PC-3 (cell line): Measurements from ENCODE around the gene CFTR. TPM values are rescaled to one million over a fixed set of nuclear protein-coding genes. Genes with fewer than 3 reads are reported as not detected.

ENCODE experiments used
- ATAC-seq: fragments of 200-7000 bp; cut with Tn5 transposase; 2 replicates; pipeline ENCODE4 v1.9.1; 2020; ENCODE audit warnings: mild to moderate bottlenecking, moderate library complexity
- Bru-seq: library from RNA; stranded (reverse); fragments of 400-500 nt; gene quantifications from one replicate; lab custom pipeline; 2021; lab: Mats Ljungman, UMichigan
- BruChase-seq, 2 experiments: library from RNA; stranded (reverse); fragments of 400-500 nt; gene quantifications; one replicate each; lab custom pipeline; 2021; lab: Mats Ljungman, UMichigan
- BruUV-seq: library from RNA; stranded (reverse); fragments of 400-500 nt; replicated peaks from 2 replicates; lab custom pipeline; 2021; lab: Mats Ljungman, UMichigan
- CTCF ChIA-PET: fragments of 300-600 bp; sonication (Branson Sonifier 250); formaldehyde crosslinking; loops from one replicate; lab custom pipeline; 2022; ENCODE audit warnings: antibody characterized with exemption; lab: Charles Lee
- POLR2A ChIA-PET: fragments of 300-600 bp; sonication (Branson Sonifier 250); formaldehyde crosslinking; loops from one replicate; lab custom pipeline; 2022; ENCODE audit warnings: antibody characterized with exemption; ENCODE audit not compliant: unreplicated experiment; lab: Charles Lee
- DNase-seq: peaks from one replicate; pipeline ENCODE4 v3.0.0-alpha.2; 2015
- H2AFZ ChIP-seq: fragments of 300-600 bp; sonication (generic); 2 replicates; pipeline ENCODE4 v1.6.0; 2016; ENCODE audit warnings: antibody characterized with exemption, low read length
- H3F3A ChIP-seq: fragments of 300-600 bp; sonication (generic); one replicate; pipeline ENCODE4 v1.6.0; 2017; ENCODE audit warnings: antibody characterized with exemption, low read length, control low read depth, mild to moderate bottlenecking; ENCODE audit not compliant: unreplicated experiment
- H3K27ac ChIP-seq: fragments of 300-600 bp; sonication (generic); 2 replicates; pipeline ENCODE4 v1.5.1; 2016; ENCODE audit warnings: mild to moderate bottlenecking, low read length
- H3K27me3 ChIP-seq: fragments of 300-600 bp; sonication (generic); 2 replicates; pipeline ENCODE4 v1.6.1; 2016; ENCODE audit warnings: low read length, mixed read lengths
- H3K36me3 ChIP-seq: fragments of 300-600 bp; sonication (generic); 2 replicates; pipeline ENCODE4 v1.6.1; 2016; ENCODE audit warnings: low read depth, mixed run types, low read length, mixed read lengths
- H3K4me1 ChIP-seq: fragments of 300-600 bp; sonication (generic); 2 replicates; pipeline ENCODE4 v1.5.1; 2016; ENCODE audit warnings: low read length; ENCODE audit not compliant: insufficient read depth
- H3K4me2 ChIP-seq: fragments of 300-600 bp; sonication (generic); 2 replicates; pipeline ENCODE4 v1.6.0; 2016; ENCODE audit warnings: low read length
- H3K4me3 ChIP-seq: fragments of 300-600 bp; sonication (generic); 2 replicates; pipeline ENCODE4 v1.5.1; 2016; ENCODE audit warnings: mild to moderate bottlenecking, low read length, mixed read lengths
- H3K79me2 ChIP-seq: fragments of 300-600 bp; sonication (generic); 2 replicates; pipeline ENCODE4 v1.6.1; 2017; ENCODE audit warnings: low read length, mixed read lengths
- H3K9ac ChIP-seq: fragments of 300-600 bp; sonication (generic); 2 replicates; pipeline ENCODE4 v1.6.0; 2016; ENCODE audit warnings: mild to moderate bottlenecking, low read length
- H3K9me2 ChIP-seq: fragments of 300-600 bp; sonication (generic); replicated peaks from 2 replicates; pipeline ENCODE4 v1.6.1; 2016; ENCODE audit warnings: mixed run types, low read length, mixed read lengths
- H3K9me3 ChIP-seq: fragments of 300-600 bp; sonication (generic); 2 replicates; pipeline ENCODE4 v1.6.1; 2016; ENCODE audit warnings: low read length, mixed read lengths
- H4K20me1 ChIP-seq: fragments of 300-600 bp; sonication (generic); 2 replicates; pipeline ENCODE4 v1.6.1; 2016; ENCODE audit warnings: low read length, mixed read lengths
- CTCF ChIP-seq: fragments of 300-600 bp; sonication (generic); conservative IDR thresholded peaks from 2 replicates; pipeline ENCODE4 v1.5.1; 2017; ENCODE audit warnings: antibody characterized with exemption, low read depth, mild to moderate bottlenecking, low read length
- EZH2 ChIP-seq: fragments of 300-600 bp; sonication (generic); IDR thresholded peaks from one replicate; pipeline ENCODE4 v1.6.1; 2017; ENCODE audit warnings: antibody characterized with exemption, mild to moderate bottlenecking, low read length; ENCODE audit not compliant: unreplicated experiment
- EZH2phosphoT487 ChIP-seq: fragments of 300-600 bp; sonication (generic); IDR thresholded peaks from 2 replicates; pipeline ENCODE4 v1.6.1; 2018; ENCODE audit warnings: mild to moderate bottlenecking, antibody characterized with exemption, low read length, borderline replicate concordance
- intact Hi-C: fragments of 100-400 bp; cut with micrococcal nuclease; formaldehyde crosslinking; loops from 2 replicates; pipeline ENCODE4 v1.9.0; 2023
- long read RNA-seq: library from polyadenylated mRNA; unstranded; transcript quantifications from one replicate; pipeline ENCODE4 v2.0.0, GENCODE V29; 2021; ENCODE audit not compliant: unreplicated experiment
- total RNA-seq: library from RNA; depleted of rRNA; stranded (reverse); fragments of >200 nt; gene quantifications from 2 replicates; pipeline ENCODE4 v1.2.3, GENCODE V29; 2014; rRNA removed

CFTR gene
- total RNA-seq (not detected in 2 replicates), Bru-seq, nascent RNA (percentile 2 among the genes with signal in this experiment), BruChase-seq, experiment 1, labeled RNA remaining after a 6-hour chase (percentile 1 among the genes with signal in this experiment), BruChase-seq, experiment 2, labeled RNA remaining after a 2-hour chase (percentile 1 among the genes with signal in this experiment)
- long read RNA-seq = 0 reads

DNA sequence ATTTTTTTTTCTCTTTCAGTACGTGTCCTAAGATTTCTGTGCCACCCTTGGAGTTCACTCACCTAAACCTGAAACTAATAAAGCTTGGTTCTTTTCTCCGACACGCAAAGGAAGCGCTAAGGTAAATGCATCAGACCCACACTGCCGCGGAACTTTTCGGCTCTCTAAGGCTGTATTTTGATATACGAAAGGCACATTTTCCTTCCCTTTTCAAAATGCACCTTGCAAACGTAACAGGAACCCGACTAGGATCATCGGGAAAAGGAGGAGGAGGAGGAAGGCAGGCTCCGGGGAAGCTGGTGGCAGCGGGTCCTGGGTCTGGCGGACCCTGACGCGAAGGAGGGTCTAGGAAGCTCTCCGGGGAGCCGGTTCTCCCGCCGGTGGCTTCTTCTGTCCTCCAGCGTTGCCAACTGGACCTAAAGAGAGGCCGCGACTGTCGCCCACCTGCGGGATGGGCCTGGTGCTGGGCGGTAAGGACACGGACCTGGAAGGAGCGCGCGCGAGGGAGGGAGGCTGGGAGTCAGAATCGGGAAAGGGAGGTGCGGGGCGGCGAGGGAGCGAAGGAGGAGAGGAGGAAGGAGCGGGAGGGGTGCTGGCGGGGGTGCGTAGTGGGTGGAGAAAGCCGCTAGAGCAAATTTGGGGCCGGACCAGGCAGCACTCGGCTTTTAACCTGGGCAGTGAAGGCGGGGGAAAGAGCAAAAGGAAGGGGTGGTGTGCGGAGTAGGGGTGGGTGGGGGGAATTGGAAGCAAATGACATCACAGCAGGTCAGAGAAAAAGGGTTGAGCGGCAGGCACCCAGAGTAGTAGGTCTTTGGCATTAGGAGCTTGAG, at the start of gene CFTR:
Gene CFTR (plus strand): TSS at position 801 of the 830 bp plus-strand sequence. CDS start 70 bp downstream, outside the sequence.
- no peak for ATAC-seq
- DNase-seq = no peak
- Histone ChIP-seq H3K4me2 (no peak within 1 kb of the TSS), H3K27ac (no peak within 1 kb of the TSS), H3K9me3 (no peaks in the 10 kb centered on the region), H3K36me3 (no peaks in the 10 kb centered on the region), H3K4me3 (no peak within 1 kb of the TSS), H3K4me1 (no peaks in the 10 kb centered on the region), H3F3A (no peaks in the 10 kb centered on the region), H4K20me1 (no peaks in the 10 kb centered on the region), H2AFZ (no peak within 1 kb of the TSS), H3K79me2 (no peaks in the 10 kb centered on the region), H3K9ac (no peak within 1 kb of the TSS), H3K9me2 (no peaks in the 10 kb centered on the region), H3K27me3 (peaks cover 41% of the 10 kb centered on the region)
- BruUV-seq = no TSS peak
- intact Hi-C loops = no loop called here
- CTCF ChIA-PET = no interaction called here
- POLR2A ChIA-PET = no interaction called here
- TF ChIP-seq EZH2 (no peak), EZH2phosphoT487 (no peak), CTCF (no peak)

GRCh38 chr7:117435475-117436043, 44.3 kb upstream of the CFTR start:
- TF ChIP-seq EZH2 = no peak
- TF ChIP-seq CTCF = no peak
- no peak for TF ChIP-seq EZH2phosphoT487
- H3F3A ChIP-seq = no peaks in the 10 kb centered on the region

More at GRCh38 chr7:117435475-117436043, 44.3 kb upstream of the CFTR start:
- intact Hi-C loops = no loop called here
- H3K79me2 ChIP-seq = no peaks in the 10 kb centered on the region
- BruUV-seq = no TSS peak
- no peak overlapping the region for H3K4me2 ChIP-seq
- H3K36me3 ChIP-seq = no peaks in the 10 kb centered on the region
- ChIA-PET CTCF (no interaction called here), POLR2A (no interaction called here)
- H3K9me2 ChIP-seq = no peaks in the 10 kb centered on the region
- H3K9me3 ChIP-seq = no peaks in the 10 kb centered on the region
- no peak overlapping the region for H3K9ac ChIP-seq
- H3K27ac ChIP-seq = no peak overlapping the region
- no peak overlapping the region for H2AFZ ChIP-seq
- H4K20me1 ChIP-seq = no peaks in the 10 kb centered on the region
- no peak for ATAC-seq
- peak; percentile 4 for DNase-seq
- H3K27me3 ChIP-seq = peaks cover 7% of the 10 kb centered on the region
- no peak overlapping the region for H3K4me3 ChIP-seq
- no peaks in the 10 kb centered on the region for H3K4me1 ChIP-seq
